ENCODE data around the gene TRIM61.
"Not testable (repeated sequence)": the region's sequence is repeated elsewhere in the genome, so short reads cannot be mapped to it uniquely, and the experiment has no call there.

The TRIM61 gene

DNA sequence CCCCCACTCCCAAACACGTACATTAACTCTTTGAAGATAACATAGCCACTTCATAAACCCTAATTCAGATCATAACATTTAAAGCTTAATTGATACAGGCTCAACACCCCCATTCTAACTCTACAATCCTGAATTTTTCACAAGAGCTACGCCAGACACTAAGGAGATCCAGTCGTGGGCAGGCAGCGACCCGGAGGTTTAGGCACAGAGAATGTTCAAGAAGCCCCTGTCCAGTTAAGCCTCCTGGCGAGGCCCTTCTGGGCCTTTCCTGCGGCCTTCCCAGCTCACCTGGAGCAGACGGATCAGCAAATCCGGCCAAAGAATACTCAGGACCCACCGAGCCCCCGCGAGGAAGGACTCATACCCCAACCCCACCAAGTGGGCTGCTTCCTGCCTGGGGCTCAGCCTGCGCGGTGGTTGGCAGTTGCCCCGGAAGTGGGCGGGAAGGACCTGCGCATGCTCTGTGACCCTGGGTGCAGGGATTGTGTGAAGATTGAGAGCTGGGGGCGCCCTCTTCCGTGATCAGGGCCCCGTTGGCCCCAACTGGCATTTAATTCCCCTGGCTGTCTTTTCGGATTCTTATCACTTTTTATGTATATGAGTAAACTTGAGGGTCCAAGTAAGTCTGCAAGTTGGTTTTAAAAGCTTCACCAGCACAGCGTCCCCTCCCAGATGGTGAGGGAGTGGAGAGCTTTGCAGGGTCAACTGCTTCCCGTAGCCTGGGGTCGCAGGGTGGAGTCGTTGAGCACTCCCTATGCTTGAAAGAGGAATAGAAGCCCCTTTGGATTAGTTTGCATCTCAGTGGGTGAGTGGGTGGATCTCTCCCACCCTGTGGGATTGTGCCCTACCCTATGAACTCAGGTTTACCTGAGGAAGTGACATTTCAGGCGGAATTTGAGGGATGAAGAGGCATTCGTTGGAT, at the start of gene TRIM61:
Gene TRIM61 (minus strand): TSS at position 415 of the 922 bp plus-strand sequence. CDS start 7,655 bp downstream, outside the sequence.
- no peak for FAIRE-seq

GRCh38 chr4:165025782-165026181, 48.3 kb upstream of the TRIM61 start:
- FAIRE-seq, result not testable (repeated sequence)

GRCh38 chr4:165019995-165020394, 42.5 kb upstream of the TRIM61 start:
- not testable (repeated sequence) for FAIRE-seq

DNA sequence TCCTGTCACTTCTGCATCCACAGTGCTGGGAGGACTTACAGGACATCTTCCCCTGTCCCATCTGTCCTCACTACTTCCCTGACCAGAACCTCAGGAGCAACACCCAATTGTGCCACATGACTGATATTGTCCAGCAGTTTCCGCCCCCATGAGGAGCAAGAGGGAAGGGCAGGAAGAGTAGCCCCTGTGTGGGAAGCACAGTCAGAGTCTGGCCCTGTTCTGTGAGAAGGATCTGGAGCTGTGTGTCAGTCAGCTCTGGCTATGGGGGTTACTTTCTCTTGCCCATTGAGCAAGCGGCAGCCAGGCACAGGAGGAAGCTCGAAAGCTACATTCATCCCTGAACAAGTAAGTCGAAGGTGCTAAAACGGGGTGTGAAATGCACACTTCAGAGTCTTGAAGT, 39.5 kb upstream of the TRIM61 start:
- FAIRE-seq, result no peak

- FAIRE-seq, result no peak
These were observed 36.2 kb upstream of the TRIM61 start for GRCh38 chr4:165013691-165014090.

DNA sequence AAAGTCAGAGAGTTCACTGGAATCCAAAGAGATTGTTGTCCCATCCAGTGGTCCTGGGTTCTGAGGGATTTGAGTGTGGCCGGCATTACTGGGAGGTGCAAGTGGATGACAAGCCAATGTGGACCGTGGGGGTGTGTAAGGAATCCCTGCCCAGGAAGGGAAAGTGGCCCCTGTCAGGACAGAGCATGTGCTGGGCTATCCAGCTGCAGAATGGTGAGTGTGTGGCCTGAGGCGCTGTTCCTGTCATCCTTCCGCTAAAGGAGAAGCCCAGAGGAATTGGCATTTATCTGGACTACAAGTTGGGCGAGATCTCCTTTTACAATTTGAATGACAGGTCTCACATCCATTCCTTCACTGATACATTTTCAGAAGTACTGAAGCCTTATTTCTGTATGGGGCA, 33.9 kb upstream of the TRIM61 start:
- no peak for FAIRE-seq

DNA sequence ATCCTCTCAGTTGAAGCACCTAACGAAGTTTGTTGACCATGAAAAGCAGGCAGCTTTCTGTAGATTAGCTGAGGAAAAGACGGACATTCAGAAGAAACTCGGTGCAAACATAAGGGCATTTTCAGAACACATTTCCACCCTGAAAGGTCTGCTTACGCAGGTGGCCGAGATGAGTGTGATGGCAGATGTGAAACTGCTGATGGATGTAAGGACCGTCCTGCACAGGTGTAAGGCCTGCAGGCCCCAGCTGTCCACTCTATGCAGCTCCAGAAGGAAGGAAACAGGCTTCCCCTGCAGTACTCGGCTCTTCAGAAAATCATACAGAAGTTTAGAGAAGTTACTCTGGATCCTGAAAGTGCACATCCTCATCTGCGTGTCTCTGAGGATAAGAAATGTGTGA, 33.5 kb upstream of the TRIM61 start:
- FAIRE-seq, result no peak

DNA sequence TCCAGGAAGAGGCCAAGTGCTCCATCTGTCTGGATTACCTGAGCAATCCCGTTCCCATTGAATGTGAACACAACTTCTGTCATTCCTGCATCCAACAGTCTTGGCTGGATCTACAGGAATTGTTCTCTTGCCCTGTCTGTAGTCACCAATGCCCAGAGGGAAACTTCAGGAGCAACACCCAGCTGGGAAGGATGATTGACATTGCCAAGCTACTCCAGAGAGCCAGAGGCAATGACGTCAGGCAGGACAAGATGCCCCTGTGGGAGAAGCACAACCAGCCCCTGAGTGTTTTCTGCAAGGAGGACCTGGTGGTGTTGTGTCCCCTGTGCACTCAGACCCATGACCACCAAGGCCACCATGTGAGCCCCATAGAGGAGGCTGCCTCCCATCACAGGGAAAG, 33.0 kb upstream of the TRIM61 start:
- no peak for FAIRE-seq

DNA sequence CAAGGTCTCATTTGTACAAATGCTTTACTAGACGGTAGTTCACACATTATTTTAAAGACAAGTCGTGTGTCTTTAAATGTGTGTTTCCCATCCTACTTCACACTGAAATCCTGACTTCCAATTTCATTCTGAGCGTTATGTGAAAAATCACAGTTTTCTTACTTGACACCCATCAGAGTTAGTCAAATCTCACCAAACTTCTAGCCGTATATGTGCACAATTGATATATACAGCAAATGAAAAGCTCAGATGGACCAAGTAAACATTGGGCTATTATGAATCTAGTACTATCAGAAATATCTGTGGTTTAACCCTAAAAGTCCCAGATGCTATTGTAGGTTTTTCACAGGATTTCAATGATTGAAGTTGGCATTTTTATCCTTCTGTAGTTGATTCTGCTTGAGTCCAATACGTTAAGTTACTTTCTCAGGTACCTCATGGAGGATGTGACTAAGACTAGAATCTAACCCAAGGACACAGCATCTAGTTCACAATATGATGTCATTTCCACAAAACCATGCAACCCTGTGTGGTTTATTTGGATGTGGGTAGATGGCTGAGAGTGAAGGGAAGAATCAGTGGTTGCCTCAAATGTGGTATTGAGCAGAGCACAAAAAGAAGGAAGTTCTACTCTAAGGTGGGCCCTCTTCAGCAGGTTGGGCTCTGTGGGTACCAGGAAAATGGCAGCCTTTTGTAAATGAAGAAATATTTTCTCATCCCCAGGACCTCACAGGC, 32.2 kb upstream of the TRIM61 start:
- FAIRE-seq, result no peak

GRCh38 chr4:165006886-165007285, 29.4 kb upstream of the TRIM61 start:
- no peak for FAIRE-seq

DNA sequence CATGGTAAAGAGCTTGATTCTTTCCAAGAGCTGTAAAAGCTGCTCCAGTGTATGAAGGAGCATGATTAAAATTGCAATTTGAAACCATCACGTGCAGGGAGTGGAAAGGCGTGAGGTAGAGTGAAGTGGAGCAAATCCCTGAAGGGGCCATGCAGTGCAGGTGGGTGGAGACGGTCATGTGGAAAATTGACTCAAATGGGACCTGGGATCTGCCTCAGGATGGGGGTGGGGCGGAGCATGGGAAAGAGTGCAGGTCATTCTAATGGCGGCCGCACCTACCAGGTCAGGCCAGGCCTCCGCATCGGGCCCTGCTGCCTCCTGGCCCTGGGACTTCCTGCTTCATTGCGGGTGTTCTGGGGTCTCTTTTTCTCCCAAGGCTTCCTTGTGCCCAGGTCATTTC, 29.0 kb upstream of the TRIM61 start:
- no peak for FAIRE-seq

- no peak for FAIRE-seq
These were observed 28.0 kb upstream of the TRIM61 start for GRCh38 chr4:165005352-165005925.

DNA sequence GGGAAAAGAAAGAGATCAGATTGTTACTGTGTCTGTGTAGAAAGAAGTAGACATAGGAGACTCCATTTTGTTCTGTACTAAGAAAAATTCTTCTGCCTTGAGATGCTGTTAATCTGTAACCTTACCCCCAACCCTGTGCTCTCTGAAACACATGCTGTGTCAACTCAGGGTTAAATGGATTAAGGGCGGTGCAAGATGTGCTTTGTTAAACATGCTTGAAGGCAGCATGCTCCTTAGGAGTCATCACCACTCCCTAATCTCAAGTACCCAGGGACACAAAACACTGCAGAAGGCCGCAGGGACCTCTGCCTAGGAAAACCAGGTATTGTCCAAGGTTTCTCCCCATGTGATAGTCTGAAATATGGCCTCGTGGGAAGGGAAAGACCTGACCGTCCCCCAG, 24.5 kb upstream of the TRIM61 start:
- not testable (repeated sequence) for FAIRE-seq

DNA sequence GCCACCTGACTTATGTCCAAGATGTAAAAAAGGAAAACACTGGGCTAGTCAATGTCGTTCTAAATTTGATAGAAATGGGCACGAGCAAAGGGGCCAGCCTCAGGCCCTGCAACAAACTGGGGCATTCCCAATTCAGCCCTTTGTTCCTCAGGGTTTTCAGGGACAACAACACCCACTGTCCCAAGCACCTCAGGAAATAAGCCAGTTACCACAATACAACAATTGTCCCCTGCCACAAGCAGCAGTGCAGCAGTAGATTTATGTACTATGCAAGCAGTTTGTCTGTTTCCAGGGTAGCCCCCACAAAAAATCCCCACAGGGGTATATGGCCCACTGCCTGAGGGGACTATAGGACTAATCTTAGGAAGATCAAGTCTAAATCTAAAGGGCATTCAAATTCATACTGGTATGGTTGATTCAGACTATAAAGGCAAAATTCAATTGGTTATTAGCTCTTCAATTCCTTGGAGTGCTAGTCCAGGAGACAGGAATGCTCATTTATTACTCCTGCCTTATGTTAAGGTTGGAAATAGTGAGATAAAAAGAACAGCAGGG, 21.1 kb upstream of the TRIM61 start:
- FAIRE-seq, result not testable (repeated sequence)

GRCh38 chr4:164997941-164998340, 20.5 kb upstream of the TRIM61 start:
- FAIRE-seq, result no peak

DNA sequence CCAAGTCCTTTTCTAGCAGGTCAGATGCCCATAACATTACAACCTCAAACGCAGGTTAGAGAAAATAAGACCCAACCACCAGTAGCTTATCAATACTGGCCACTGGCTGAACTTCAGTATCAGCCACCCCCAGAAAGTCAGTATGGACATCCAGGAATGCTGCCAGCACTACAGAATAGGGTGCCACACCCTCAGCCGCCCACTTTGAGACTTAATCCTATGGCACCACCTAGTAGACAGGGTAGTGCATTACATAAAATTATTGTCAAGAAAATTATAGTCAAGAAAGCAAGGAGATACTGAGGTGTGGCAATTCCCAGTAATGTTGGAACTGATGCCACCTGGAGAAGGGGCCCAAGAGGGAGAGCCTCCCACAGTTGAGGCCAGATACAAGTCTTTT, 19.9 kb upstream of the TRIM61 start:
- FAIRE-seq, result no peak

- FAIRE-seq, result not testable (repeated sequence)
These were observed 18.7 kb upstream of the TRIM61 start for GRCh38 chr4:164996123-164996522.

- not testable (repeated sequence) for FAIRE-seq
These were observed 13.3 kb upstream of the TRIM61 start for GRCh38 chr4:164990786-164991185.

- FAIRE-seq, result no peak
These were observed 12.0 kb upstream of the TRIM61 start for GRCh38 chr4:164989471-164989870.

- not testable (repeated sequence) for FAIRE-seq
These were observed 5.5 kb downstream of the TRIM61 start for GRCh38 chr4:164971929-164972328.

- FAIRE-seq, result no peak
These were observed 17.6 kb downstream of the TRIM61 start for GRCh38 chr4:164959896-164960295.

- FAIRE-seq, result not testable (repeated sequence)
These were observed 18.0 kb downstream of the TRIM61 start for GRCh38 chr4:164959421-164959820.

Measured in endometrium (tissue), 2 donors.